SIG-M5 (cell line): ENCODE data around the gene SSC4D.
A peak's percentile ranks its signal among the peaks of the same experiment; 100 is the strongest.
"Not testable (repeated sequence)": the region's sequence is repeated elsewhere in the genome, so short reads cannot be mapped to it uniquely, and the experiment has no call there.

Experiments used
- DNase-seq: peaks from one replicate; lab custom pipeline; 2025; lab: John Stamatoyannopoulos, UW

SSC4D gene

GRCh38 chr7:76383089-76383944, 26.2 kb downstream of the SSC4D start:
- DNase-seq = no peak

- DNase-seq = no peak
Observed at GRCh38 chr7:76381814-76382213, 27.7 kb downstream of the SSC4D start.

GRCh38 chr7:76380623-76380966, 28.9 kb downstream of the SSC4D start:
- no peak for DNase-seq

GRCh38 chr7:76377186-76377918, 32.1 kb downstream of the SSC4D start:
- no peak for DNase-seq

- DNase-seq = no peak
Observed at GRCh38 chr7:76375251-76375650, 34.2 kb downstream of the SSC4D start.

GRCh38 chr7:76372984-76373833, 36.3 kb downstream of the SSC4D start:
- no peak for DNase-seq

- DNase-seq = no peak
Observed at GRCh38 chr7:76371396-76371795, 38.1 kb downstream of the SSC4D start.

GRCh38 chr7:76369018-76369417, 40.5 kb downstream of the SSC4D start:
- DNase-seq = no peak

- no peak for DNase-seq
Observed at GRCh38 chr7:76368190-76368589, 41.3 kb downstream of the SSC4D start.

GRCh38 chr7:76364198-76364584, 45.3 kb downstream of the SSC4D start:
- DNase-seq = peak; percentile 1

- not testable (repeated sequence) for DNase-seq
Observed at GRCh38 chr7:76363754-76364153, 45.7 kb downstream of the SSC4D start.

- DNase-seq = no peak
Observed at GRCh38 chr7:76359978-76360638, 49.4 kb downstream of the SSC4D start.

GRCh38 chr7:76359111-76359977, 50.2 kb downstream of the SSC4D start:
- DNase-seq = peak; percentile 88

GRCh38 chr7:76358481-76359110, 50.9 kb downstream of the SSC4D start, which contains the start of gene YWHAG:
Gene YWHAG, minus strand, starts transcription at chr7:76358991. Its CDS starts 183 bp downstream, at chr7:76358808.
- peak; percentile 63 for DNase-seq

GRCh38 chr7:76358011-76358480, 51.5 kb downstream of the SSC4D start:
- DNase-seq = no peak

GRCh38 chr7:76357475-76358010, 52.0 kb downstream of the SSC4D start:
- DNase-seq = no peak

- no peak for DNase-seq
Observed at GRCh38 chr7:76356823-76357222, 52.7 kb downstream of the SSC4D start.

GRCh38 chr7:76356115-76356514, 53.4 kb downstream of the SSC4D start:
- no peak for DNase-seq

- no peak for DNase-seq
Observed at GRCh38 chr7:76354981-76355730, 54.3 kb downstream of the SSC4D start.
